GM12878 (cell line): ENCODE data around the gene IL4I1. TPM values are rescaled to one million over a fixed set of nuclear protein-coding genes. Genes with fewer than 3 reads are reported as not detected.

ENCODE experiments used
- ATAC-seq: fragments of 200-7000 bp; cut with Tn5 transposase; 3 replicates; pipeline ENCODE4 v1.9.1; 2020; ENCODE audit warnings: mild to moderate bottlenecking, moderate library complexity
- BruUV-seq: library from RNA; stranded (reverse); fragments of 400-500 nt; replicated peaks from 2 replicates; lab custom pipeline; 2021; lab: Mats Ljungman, UMichigan
- CTCF ChIA-PET: fragments of 300-600 bp; sonication (Branson Sonifier 250); formaldehyde crosslinking; extraction: SDS; loops from one replicate; lab custom pipeline; 2021; ENCODE audit warnings: inconsistent platforms; lab: Yijun Ruan, JAX
- POLR2A ChIA-PET: fragments of 350-600 bp; formaldehyde crosslinking; extraction: SDS; loops from one replicate; lab custom pipeline; 2021; ENCODE audit warnings: inconsistent platforms; lab: Charles Lee
- RAD21 ChIA-PET: fragments of 300-600 bp; sonication (Branson Sonifier 250); formaldehyde crosslinking; loops from one replicate; lab custom pipeline; 2023; ENCODE audit warnings: antibody characterized with exemption; ENCODE audit not compliant: unreplicated experiment; lab: Charles Lee
- SMC1A ChIA-PET: fragments of 300-600 bp; sonication (Branson Sonifier 250); formaldehyde crosslinking; loops from one replicate; lab custom pipeline; 2023; ENCODE audit not compliant: unreplicated experiment, uncharacterized antibody; lab: Charles Lee
- DNase-seq: peaks from one replicate; pipeline ENCODE4 v3.0.0-alpha.2; 2011; ENCODE audit warnings: low read depth, low spot score
- FAIRE-seq: peaks from 3 replicates; lab custom pipeline; 2011; peaks lifted over from hg19 to GRCh38; lab: Jason Lieb, UNC
- H2AFZ ChIP-seq: 2 replicates; pipeline ENCODE4 v1.6.0; 2011; ENCODE audit warnings: low read depth, low read length, control low read depth; ENCODE audit not compliant: control insufficient read depth
- H3K27ac ChIP-seq: 2 replicates; pipeline ENCODE4 v1.5.1; 2011; ENCODE audit warnings: control low read depth; ENCODE audit not compliant: control insufficient read depth, insufficient read depth
- H3K27me3 ChIP-seq, 2 experiments: replicated peaks in 1 of 2; 2 replicates each; pipeline versions ENCODE4 v1.6.0 to v1.6.1; 2011; ENCODE audit warnings: low read length in 1 of 2; ENCODE audit not compliant: control insufficient read depth in 2 of 2, insufficient read depth in 2 of 2
- H3K36me3 ChIP-seq, 2 experiments: 2 replicates each; pipeline ENCODE4 v1.5.1; 2011; ENCODE audit warnings: low read length in 1 of 2; ENCODE audit not compliant: control insufficient read depth in 2 of 2, insufficient read depth in 2 of 2
- H3K4me1 ChIP-seq: 2 replicates; pipeline ENCODE4 v1.6.1; 2011; ENCODE audit warnings: mild to moderate bottlenecking, low read length, moderate library complexity, mixed read lengths; ENCODE audit not compliant: control insufficient read depth, insufficient read depth
- H3K4me2 ChIP-seq: 2 replicates; pipeline ENCODE4 v1.6.0; 2011; ENCODE audit warnings: control low read depth; ENCODE audit not compliant: control insufficient read depth, insufficient read depth
- H3K4me3 ChIP-seq: fragments of 200-600 bp; sonication (generic); 2 replicates; pipeline ENCODE4 v1.5.1; 2016
- H3K79me2 ChIP-seq: 2 replicates; pipeline ENCODE4 v1.6.0; 2011; ENCODE audit warnings: low read length; ENCODE audit not compliant: control insufficient read depth, insufficient read depth
- H3K9ac ChIP-seq: 2 replicates; pipeline ENCODE4 v1.8.0; 2011; ENCODE audit warnings: low read length, control low read depth, mixed read lengths; ENCODE audit not compliant: control insufficient read depth, insufficient read depth
- H3K9me3 ChIP-seq: replicated peaks from 3 replicates; pipeline ENCODE4 v1.5.1; 2011; ENCODE audit warnings: mild to moderate bottlenecking, low read length; ENCODE audit not compliant: control insufficient read depth, insufficient read depth
- H4K20me1 ChIP-seq: 2 replicates; pipeline ENCODE4 v1.6.0; 2011; ENCODE audit not compliant: control insufficient read depth, insufficient read depth
- CBX5 ChIP-seq: sonication (generic); IDR thresholded peaks from 2 replicates; pipeline ENCODE4 v1.6.1; 2016; ENCODE audit warnings: low read depth, moderate library complexity, mild to moderate bottlenecking, inconsistent platforms
- JUNB ChIP-seq: IDR thresholded peaks from 2 replicates; pipeline ENCODE4 v1.6.1; 2016; ENCODE audit warnings: antibody characterized with exemption, mild to moderate bottlenecking
- SPI1 ChIP-seq: IDR thresholded peaks from 2 replicates; pipeline ENCODE4 v1.6.1; 2011; ENCODE audit warnings: low read depth, mild to moderate bottlenecking, low read length, moderate library complexity, borderline replicate concordance; ENCODE audit not compliant: insufficient read depth
- SREBF1 ChIP-seq: IDR thresholded peaks from 2 replicates; pipeline ENCODE4 v1.6.1; 2012; ENCODE audit warnings: mild to moderate bottlenecking, low read length
- TARDBP ChIP-seq: IDR thresholded peaks from 2 replicates; pipeline ENCODE4 v1.6.1; 2016; ENCODE audit warnings: borderline replicate concordance
- TBL1XR1 ChIP-seq: IDR thresholded peaks from 2 replicates; pipeline ENCODE4 v1.6.1; 2012; ENCODE audit warnings: low read depth, low read length, improper control_type of control experiment
- WRNIP1 ChIP-seq: IDR thresholded peaks from 2 replicates; pipeline ENCODE4 v1.6.1; 2011; ENCODE audit warnings: low read depth, low read length, improper control_type of control experiment, borderline replicate concordance
- WGBS: methylation state at CpG from one replicate; pipeline ENCODE4 v1.1.6; 2016; ENCODE audit warnings: low lambda C conversion rate; ENCODE audit not compliant: insufficient replicate concordance, insufficient coverage; ENCODE audit errors: missing lambda C conversion rate; 5-methylcytosine and 5-hydroxymethylcytosine counted together
- in situ Hi-C: fragments of 300-500 bp; cut with MboI; formaldehyde crosslinking; loops from 9 replicates; pipeline ENCODE4 v1.14.3; 2018; ENCODE audit warnings: mixed read lengths
- intact Hi-C: fragments of 100-400 bp; cut with micrococcal nuclease; formaldehyde crosslinking; loops from one replicate; pipeline ENCODE4 v1.14.2; 2022; ENCODE audit not compliant: unreplicated experiment
- polyA plus RNA-seq, 11 experiments: library from polyadenylated mRNA; depleted of rRNA in 4 of 11; unstranded in 6 of 11; stranded (reverse) in 5 of 11; fragments of >200 nt; fragmentation: Nextera tagmentation in 4 of 11; fragmentation: Illumina TruSeq in 1 of 11; extraction: Ambion mirVana in 4 of 11; extraction: Trizol in 1 of 11; gene quantifications; 1 replicate in 1 of 11; 2 replicates in 10 of 11; pipeline versions ENCODE4 v1.2.1 to v1.2.3, GENCODE V29; 2011 to 2016; ENCODE audit warnings: inconsistent platforms in 2 of 11, missing spikeins in 2 of 11, low read depth in 1 of 11
- total RNA-seq, 4 experiments: library from RNA; depleted of rRNA in 3 of 4; stranded (reverse); fragments of >200 nt in 3 of 4; fragmentation: Illumina TruSeq in 1 of 4; extraction: Trizol in 1 of 4; gene quantifications; 2 replicates each; pipeline versions ENCODE4 v1.2.1 to v1.2.3, GENCODE V29; 2013 to 2021
- TF ChIP-seq, protein P1 (sequence below): fragments of 450-650 bp; IDR thresholded peaks from 2 replicates; pipeline ENCODE4 v1.6.1; 2017; ENCODE audit warnings: antibody characterized with exemption, mild to moderate bottlenecking, moderate library complexity
- TF ChIP-seq, protein P2 (sequence below): fragments of 450-650 bp; formaldehyde crosslinking; IDR thresholded peaks from 2 replicates; pipeline ENCODE4 v1.4.0; 2022; ENCODE audit warnings: mild to moderate bottlenecking, moderate library complexity

IL4I1 gene
- total and polyA plus RNA-seq, 10 of the 15 experiments (the other 5 are each of a cell fraction or from before 2014, with no cell fraction given): 0.62 to 83.8 (median 42.8) TPM

DNA sequence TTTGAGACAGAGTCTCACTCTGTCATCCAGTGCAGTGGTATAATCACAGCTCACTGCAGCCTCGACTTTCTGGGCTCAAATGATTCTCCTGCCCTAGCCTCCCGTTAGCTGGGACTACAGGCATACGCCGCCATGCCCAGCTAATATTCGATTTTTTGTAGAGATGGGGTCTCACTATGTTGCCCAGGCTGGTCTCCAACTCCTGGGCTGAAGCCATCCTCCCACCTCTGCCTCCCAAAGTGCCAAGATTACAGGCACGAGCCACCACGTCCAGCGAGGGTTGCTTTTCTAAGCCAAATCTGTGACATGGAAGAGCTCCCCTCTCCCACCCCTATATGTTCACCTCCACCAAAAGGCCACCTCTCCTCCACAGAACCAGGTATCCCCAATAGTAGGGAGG lies 21.4 kb upstream of the IL4I1 start (continued):
- TF ChIP-seq SREBF1 (no peak), CBX5 (no peak), TBL1XR1 (no peak), JUNB (no peak)
- TF ChIP-seq, protein P1, sequence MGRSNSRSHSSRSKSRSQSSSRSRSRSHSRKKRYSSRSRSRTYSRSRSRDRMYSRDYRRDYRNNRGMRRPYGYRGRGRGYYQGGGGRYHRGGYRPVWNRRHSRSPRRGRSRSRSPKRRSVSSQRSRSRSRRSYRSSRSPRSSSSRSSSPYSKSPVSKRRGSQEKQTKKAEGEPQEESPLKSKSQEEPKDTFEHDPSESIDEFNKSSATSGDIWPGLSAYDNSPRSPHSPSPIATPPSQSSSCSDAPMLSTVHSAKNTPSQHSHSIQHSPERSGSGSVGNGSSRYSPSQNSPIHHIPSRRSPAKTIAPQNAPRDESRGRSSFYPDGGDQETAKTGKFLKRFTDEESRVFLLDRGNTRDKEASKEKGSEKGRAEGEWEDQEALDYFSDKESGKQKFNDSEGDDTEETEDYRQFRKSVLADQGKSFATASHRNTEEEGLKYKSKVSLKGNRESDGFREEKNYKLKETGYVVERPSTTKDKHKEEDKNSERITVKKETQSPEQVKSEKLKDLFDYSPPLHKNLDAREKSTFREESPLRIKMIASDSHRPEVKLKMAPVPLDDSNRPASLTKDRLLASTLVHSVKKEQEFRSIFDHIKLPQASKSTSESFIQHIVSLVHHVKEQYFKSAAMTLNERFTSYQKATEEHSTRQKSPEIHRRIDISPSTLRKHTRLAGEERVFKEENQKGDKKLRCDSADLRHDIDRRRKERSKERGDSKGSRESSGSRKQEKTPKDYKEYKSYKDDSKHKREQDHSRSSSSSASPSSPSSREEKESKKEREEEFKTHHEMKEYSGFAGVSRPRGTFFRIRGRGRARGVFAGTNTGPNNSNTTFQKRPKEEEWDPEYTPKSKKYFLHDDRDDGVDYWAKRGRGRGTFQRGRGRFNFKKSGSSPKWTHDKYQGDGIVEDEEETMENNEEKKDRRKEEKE: no peak

DNA sequence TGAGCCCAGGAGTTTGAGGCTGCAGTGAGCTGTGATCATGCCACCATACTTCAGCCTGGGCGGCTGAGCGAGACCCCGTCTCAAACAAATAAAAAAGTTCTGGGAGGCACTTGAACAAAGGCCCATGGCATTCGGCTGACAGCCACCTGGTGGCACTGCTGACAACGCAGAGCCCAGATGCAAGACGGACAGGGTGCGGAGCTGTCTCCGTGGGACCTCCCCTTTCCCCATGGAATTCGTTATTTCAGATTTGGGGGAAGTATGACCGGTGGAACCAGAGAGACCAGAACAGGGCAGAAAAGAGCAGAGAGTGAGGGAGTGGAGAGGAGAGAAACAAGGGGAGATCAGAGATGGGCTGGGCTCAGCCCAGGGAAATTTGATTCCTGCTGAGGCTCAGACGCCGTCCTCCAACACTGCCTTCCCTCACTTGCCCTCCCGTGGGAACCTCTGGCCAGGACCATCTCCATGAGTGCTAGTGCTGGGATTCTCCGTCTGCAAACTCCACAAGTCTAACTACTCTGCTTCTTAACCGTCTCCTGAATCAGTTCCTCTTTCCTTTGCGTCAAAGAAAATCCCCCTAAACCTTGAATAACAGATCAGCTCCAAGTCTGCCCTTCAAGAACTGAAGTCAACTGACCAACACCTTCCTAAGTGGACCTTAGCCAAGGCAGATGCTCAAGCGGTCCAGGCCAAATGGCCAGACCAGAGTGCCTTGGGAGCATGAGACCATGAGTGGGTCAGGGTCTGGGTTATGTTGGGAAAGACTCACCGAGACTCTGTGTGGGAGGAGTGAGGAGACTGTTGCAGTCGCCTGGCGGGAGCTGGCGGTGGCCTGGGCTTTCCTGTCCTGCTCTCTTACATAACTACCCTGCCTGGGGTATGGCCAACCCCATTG lies 20.4 kb upstream of the IL4I1 start:
- no TSS peak for BruUV-seq
- H3K27me3 ChIP-seq: no peaks in the 10 kb centered on the region
- H3K4me2 ChIP-seq: no peak overlapping the region
- intact Hi-C loops: no loop called here
- ATAC-seq: peak; percentile 45
- H3K36me3 ChIP-seq: peaks cover 28 to 43% of the 10 kb centered on the region in 2 experiments
- H4K20me1 ChIP-seq: no peaks in the 10 kb centered on the region; the same call in 1 of the 2 replicates
- H3K4me1 ChIP-seq: peaks cover 43% of the 10 kb centered on the region
- ChIA-PET CTCF (interaction anchor here (0.7 to 3.7 kb wide), 5 partner anchors 9 to 47 kb away, joined by 3 to 19 read pairs (median 3); partner anchors contain the start of gene ATF5), RAD21 (interaction anchor here (0.6 to 2.0 kb wide), 3 partner anchors 11 to 69 kb away, joined by 3 to 11 read pairs (median 3); partner anchors contain the start of genes ATF5 and NUP62), POLR2A (interaction anchor here (1.4 to 2.8 kb wide), 4 partner anchors 10 to 22 kb away, joined by 10 to 19 read pairs (median 16); partner anchors contain the start of genes ATF5, IL4I1 and NUP62), SMC1A (interaction anchor here (1.1 to 3.7 kb wide), 4 partner anchors 8 to 20 kb away, joined by 3 to 20 read pairs (median 5); partner anchors contain the start of genes ATF5, IL4I1 and NUP62)
- no peak overlapping the region for H2AFZ ChIP-seq
- H3K4me3 ChIP-seq: no peak overlapping the region
- FAIRE-seq: peak; percentile 54
- H3K27ac ChIP-seq: peak overlapping the region; percentile 67
- 51% methylated on average over 21 of the region's 21 CpGs for WGBS
- peaks cover 73% of the 10 kb centered on the region for H3K79me2 ChIP-seq
- H3K9ac ChIP-seq: no peak overlapping the region
- DNase-seq: no peak
- in situ Hi-C loops: no loop called here
- no peaks in the 10 kb centered on the region; the same call in 2 of the 3 replicates for H3K9me3 ChIP-seq
- TF ChIP-seq SPI1: peak; percentile 97
- TF ChIP-seq, protein P2, sequence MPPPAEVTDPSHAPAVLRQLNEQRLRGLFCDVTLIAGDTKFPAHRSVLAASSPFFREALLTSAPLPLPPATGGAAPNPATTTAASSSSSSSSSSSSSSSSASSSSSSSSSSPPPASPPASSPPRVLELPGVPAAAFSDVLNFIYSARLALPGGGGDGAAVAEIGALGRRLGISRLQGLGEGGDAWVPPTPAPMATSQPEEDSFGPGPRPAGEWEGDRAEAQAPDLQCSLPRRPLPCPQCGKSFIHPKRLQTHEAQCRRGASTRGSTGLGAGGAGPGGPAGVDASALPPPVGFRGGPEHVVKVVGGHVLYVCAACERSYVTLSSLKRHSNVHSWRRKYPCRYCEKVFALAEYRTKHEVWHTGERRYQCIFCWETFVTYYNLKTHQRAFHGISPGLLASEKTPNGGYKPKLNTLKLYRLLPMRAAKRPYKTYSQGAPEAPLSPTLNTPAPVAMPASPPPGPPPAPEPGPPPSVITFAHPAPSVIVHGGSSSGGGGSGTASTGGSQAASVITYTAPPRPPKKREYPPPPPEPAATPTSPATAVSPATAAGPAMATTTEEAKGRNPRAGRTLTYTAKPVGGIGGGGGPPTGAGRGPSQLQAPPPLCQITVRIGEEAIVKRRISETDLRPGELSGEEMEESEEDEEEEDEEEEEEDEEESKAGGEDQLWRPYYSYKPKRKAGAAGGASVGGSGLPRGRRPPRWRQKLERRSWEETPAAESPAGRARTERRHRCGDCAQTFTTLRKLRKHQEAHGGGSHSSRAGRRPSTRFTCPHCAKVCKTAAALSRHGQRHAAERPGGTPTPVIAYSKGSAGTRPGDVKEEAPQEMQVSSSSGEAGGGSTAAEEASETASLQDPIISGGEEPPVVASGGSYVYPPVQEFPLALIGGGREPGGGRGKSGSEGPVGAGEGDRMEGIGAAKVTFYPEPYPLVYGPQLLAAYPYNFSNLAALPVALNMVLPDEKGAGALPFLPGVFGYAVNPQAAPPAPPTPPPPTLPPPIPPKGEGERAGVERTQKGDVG (CRISPR knock-in tag): no peak
- no peak for TF ChIP-seq WRNIP1
- no peak for TF ChIP-seq TARDBP
